ENCODE results near the gene PRSS58. TPM values are rescaled to one million over a fixed set of nuclear protein-coding genes. Genes with fewer than 3 reads are reported as not detected.

The PRSS58 gene
- total RNA-seq = not detected in 2 replicates
- long read RNA-seq = 0 reads

GRCh38 chr7:142257958-142258357 is at the start of gene PRSS58:
TSS of gene PRSS58 (minus strand) at chr7:142258058. CDS start at chr7:142257707, 351 bp downstream.
- no peak for TF ChIP-seq CTCF (conservative IDR thresholded peaks at IDR 0.05)
- Mint-ChIP-seq H3K4me3 (no peak within 1 kb of the TSS), H3K27ac (ENCODE audit: unreplicated experiment) (no peak within 1 kb of the TSS), H3K27me3 (ENCODE audit: low read depth) (peaks cover 20% of the 10 kb centered on the region), H3K36me3 (ENCODE audit: low read depth) (no peaks in the 10 kb centered on the region), H3K4me1 (no peaks in the 10 kb centered on the region), H3K9me3 (peaks cover 14% of the 10 kb centered on the region)
- no peak for DNase-seq (ENCODE audit: low read depth, low spot score)

GRCh38 chr7:142307246-142307900 is 49.5 kb upstream of the PRSS58 start:
- Mint-ChIP-seq H3K4me1 (no peaks in the 10 kb centered on the region), H3K36me3 (ENCODE audit: low read depth) (no peaks in the 10 kb centered on the region), H3K27ac (ENCODE audit: unreplicated experiment) (no peak overlapping the region), H3K9me3 (peaks cover 2% of the 10 kb centered on the region), H3K4me3 (no peak overlapping the region), H3K27me3 (ENCODE audit: low read depth) (peaks cover 2% of the 10 kb centered on the region)
- no peak for TF ChIP-seq CTCF (conservative IDR thresholded peaks at IDR 0.05)
- no peak for DNase-seq (ENCODE audit: low read depth, low spot score)

- Mint-ChIP-seq H3K27me3 (ENCODE audit: low read depth) (peaks cover 2% of the 10 kb centered on the region), H3K4me1 (no peaks in the 10 kb centered on the region), H3K36me3 (ENCODE audit: low read depth) (no peaks in the 10 kb centered on the region), H3K4me3 (no peak overlapping the region), H3K27ac (ENCODE audit: unreplicated experiment) (no peak overlapping the region), H3K9me3 (peaks cover 2% of the 10 kb centered on the region)
- peak; percentile 56 for TF ChIP-seq CTCF (conservative IDR thresholded peaks at IDR 0.05)
- DNase-seq (ENCODE audit: low read depth, low spot score) = no peak
These were observed 45.8 kb upstream of the PRSS58 start for GRCh38 chr7:142303650-142304049.

GRCh38 chr7:142301923-142302550 is 44.2 kb upstream of the PRSS58 start:
- no peaks in the 10 kb centered on the region for H3K36me3 Mint-ChIP-seq (ENCODE audit: low read depth)
- no peaks in the 10 kb centered on the region for H3K4me1 Mint-ChIP-seq
- peak; percentile 64 for TF ChIP-seq CTCF (conservative IDR thresholded peaks at IDR 0.05)
- peaks cover 2% of the 10 kb centered on the region for H3K9me3 Mint-ChIP-seq
- no peak for DNase-seq (ENCODE audit: low read depth, low spot score)
- H3K27ac Mint-ChIP-seq (ENCODE audit: unreplicated experiment) = no peak overlapping the region
- no peak overlapping the region for H3K4me3 Mint-ChIP-seq
- H3K27me3 Mint-ChIP-seq (ENCODE audit: low read depth) = peaks cover 2% of the 10 kb centered on the region

GRCh38 chr7:142301299-142301698 is 43.4 kb upstream of the PRSS58 start:
- H3K9me3 Mint-ChIP-seq = peaks cover 2% of the 10 kb centered on the region
- no peak overlapping the region for H3K4me3 Mint-ChIP-seq
- no peaks in the 10 kb centered on the region for H3K4me1 Mint-ChIP-seq
- TF ChIP-seq CTCF (conservative IDR thresholded peaks at IDR 0.05) = no peak
- H3K36me3 Mint-ChIP-seq (ENCODE audit: low read depth) = no peaks in the 10 kb centered on the region
- peaks cover 5% of the 10 kb centered on the region for H3K27me3 Mint-ChIP-seq (ENCODE audit: low read depth)
- H3K27ac Mint-ChIP-seq (ENCODE audit: unreplicated experiment) = no peak overlapping the region
- no peak for DNase-seq (ENCODE audit: low read depth, low spot score)

Data from neural crest cell (in vitro differentiated cells).